ENCODE data around the gene ZSCAN31. TPM values are rescaled to one million over a fixed set of nuclear protein-coding genes. Genes with fewer than 3 reads are reported as not detected.
"Not testable (repeated sequence)": the region's sequence is repeated elsewhere in the genome, so short reads cannot be mapped to it uniquely, and the experiment has no call there.

ZSCAN31 gene
- polyA plus RNA-seq, 2 of the 4 experiments (the other 2 are of a cell fraction), result 3.0 to 4.8 TPM

GRCh38 chr6:28322661-28323060 is 13.3 kb downstream of the ZSCAN31 start (continued):
- TF ChIP-seq HMGXB4 (CRISPR knock-in tag; IDR thresholded peaks at IDR 0.05; ENCODE audit: borderline replicate concordance), result no peak

GRCh38 chr6:28317866-28318265 is 18.1 kb downstream of the ZSCAN31 start:
- DNase-seq (ENCODE audit: low read depth in 1 of 2, low spot score in 1 of 2); H3K4me1 ChIP-seq; ATAC-seq; H3K4me3 ChIP-seq; H3K27ac ChIP-seq; FAIRE-seq; H3K4me2 ChIP-seq; H3K9me3 ChIP-seq: not testable (repeated sequence)
- ChIA-PET POLR2A (interaction anchor here (1.0 kb wide), 1 partner anchor 18 kb away, joined by 5 read pairs; the partner anchor contains the start of gene ZSCAN31), CTCF (interaction anchor here (1.3 kb wide), 1 partner anchor 38 kb away, joined by 5 read pairs; no protein-coding TSS in a partner anchor)
- 97% methylated on average over 3 of the region's 8 CpGs for WGBS (ENCODE audit: missing lambda C conversion rate)

- 75% methylated on average over 2 of the region's 3 CpGs for WGBS (ENCODE audit: missing lambda C conversion rate)
- Histone ChIP-seq H3K4me3 (no peak overlapping the region), H3K9me3 (no peaks in the 10 kb centered on the region), H3K27ac (no peak overlapping the region), H3K4me2 (no peak overlapping the region), H3K4me1 (no peaks in the 10 kb centered on the region)
- FAIRE-seq, result no peak
- DNase-seq (ENCODE audit: low read depth in 1 of 2, low spot score in 1 of 2), result no peak
- ATAC-seq, result no peak
- TF ChIP-seq FOXS1 (CRISPR knock-in tag; IDR thresholded peaks at IDR 0.05), result no peak
- no peak for TF ChIP-seq FOSB (CRISPR knock-in tag; IDR thresholded peaks at IDR 0.05)
- TF ChIP-seq CBX2 (IDR thresholded peaks at IDR 0.05; ENCODE audit: borderline replicate concordance, low read depth), result no peak
- no peak for TF ChIP-seq JUNB (IDR thresholded peaks at IDR 0.05)
- no peak for TF ChIP-seq GATA3 (IDR thresholded peaks at IDR 0.05; ENCODE audit: borderline replicate concordance)
- no peak for TF ChIP-seq CHD4 (IDR thresholded peaks at IDR 0.05; ENCODE audit: borderline replicate concordance)
- no peak for TF ChIP-seq CTCF (IDR thresholded peaks at IDR 0.05)
- TF ChIP-seq POLR2AphosphoS2 (conservative IDR thresholded peaks at IDR 0.05; ENCODE audit: low read length), result no peak
- ChIA-PET POLR2A (no interaction called here), CTCF (no interaction called here)
Observed at GRCh38 chr6:28315628-28316027, 20.3 kb downstream of the ZSCAN31 start.

- TF ChIP-seq GATA3 (IDR thresholded peaks at IDR 0.05; ENCODE audit: borderline replicate concordance) (no peak), E2F6 (IDR thresholded peaks at IDR 0.05; ENCODE audit: borderline replicate concordance, low read depth) (no peak), HEYL (CRISPR knock-in tag; IDR thresholded peaks at IDR 0.05) (no peak), ZNF302 (CRISPR knock-in tag; IDR thresholded peaks at IDR 0.05) (no peak), RARB (CRISPR knock-in tag; IDR thresholded peaks at IDR 0.05) (no peak), MAZ (IDR thresholded peaks at IDR 0.05; ENCODE audit: borderline replicate concordance, low read depth, low read length) (no peak), ZFP36 (IDR thresholded peaks at IDR 0.05; ENCODE audit: borderline replicate concordance, partially characterized antibody) (no peak), CEBPB (IDR thresholded peaks at IDR 0.05) (no peak), ESRRA (IDR thresholded peaks at IDR 0.05; ENCODE audit: borderline replicate concordance, low read length) (no peak), NFE2L2 (conservative IDR thresholded peaks at IDR 0.05; ENCODE audit: low read length) (no peak), FOXS1 (CRISPR knock-in tag; IDR thresholded peaks at IDR 0.05) (no peak)
- DNase-seq (ENCODE audit: low read depth in 1 of 2, low spot score in 1 of 2) (no peak), ATAC-seq (no peak), FAIRE-seq (no peak)
- no peaks in the 10 kb centered on the region for H3K4me1 ChIP-seq
- H3K9me3 ChIP-seq, result no peaks in the 10 kb centered on the region
- WGBS (ENCODE audit: missing lambda C conversion rate), result 88% methylated on average over 12 of the region's 23 CpGs
- no peak overlapping the region for H3K4me2 ChIP-seq
- CTCF ChIA-PET, result no interaction called here
- H3K4me3 ChIP-seq, result no peak overlapping the region
- POLR2A ChIA-PET, result interaction anchor here (1.0 kb wide), 1 partner anchor 46 kb away, joined by 6 read pairs; the partner anchor contains the start of gene ZSCAN26
- no peak overlapping the region for H3K27ac ChIP-seq
Observed at GRCh38 chr6:28312939-28313338, 23.0 kb downstream of the ZSCAN31 start.
